Endothelial cell of umbilical vein (primary cell): ENCODE measurements around the gene POMGNT2. TPM values are rescaled to one million over a fixed set of nuclear protein-coding genes. Genes with fewer than 3 reads are reported as not detected.

Experiments
- BruUV-seq: library from RNA; stranded (reverse); fragments of 400-500 nt; replicated peaks from 2 replicates; lab custom pipeline; 2021; lab: Mats Ljungman, UMichigan
- CTCF ChIA-PET: fragments of 300-600, 350-600 bp; sonication (Branson Sonifier 250); formaldehyde crosslinking; loops from one replicate; lab custom pipeline; 2021; ENCODE audit warnings: antibody characterized with exemption, inconsistent platforms; lab: Charles Lee
- POLR2A ChIA-PET: fragments of 300-600, 350-600 bp; sonication (Branson Sonifier 250); formaldehyde crosslinking; loops from one replicate; lab custom pipeline; 2021; ENCODE audit warnings: antibody characterized with exemption, inconsistent platforms; lab: Charles Lee
- DNase-seq: peaks from one replicate; pipeline ENCODE4 v3.0.0-alpha.2; 2011; ENCODE audit warnings: low read depth, low spot score
- FAIRE-seq: peaks from 2 replicates; lab custom pipeline; 2011; peaks lifted over from hg19 to GRCh38; lab: Jason Lieb, UNC
- H2AFZ ChIP-seq: 2 replicates; pipeline ENCODE4 v1.6.0; 2012; ENCODE audit warnings: low read depth, low read length, control low read depth, inconsistent platforms
- H3K27ac ChIP-seq: 2 replicates; pipeline ENCODE4 v1.5.1; 2011; ENCODE audit warnings: low read depth, mild to moderate bottlenecking, control low read depth, low read length, moderate library complexity; ENCODE audit not compliant: insufficient read depth
- H3K27me3 ChIP-seq, 2 experiments: 2 replicates each; pipeline versions ENCODE4 v1.6.0 to v1.6.1; 2011; ENCODE audit warnings: low read length in 2 of 2, mixed read lengths in 1 of 2; ENCODE audit not compliant: control insufficient read depth in 2 of 2, insufficient read depth in 2 of 2
- H3K36me3 ChIP-seq, 2 experiments: 2 replicates in 1 of 2; 3 replicates in 1 of 2; pipeline ENCODE4 v1.5.1; 2011; ENCODE audit warnings: low read length in 2 of 2, mild to moderate bottlenecking in 1 of 2, moderate library complexity in 1 of 2; ENCODE audit not compliant: control insufficient read depth in 2 of 2, insufficient read depth in 2 of 2; ENCODE audit errors: extremely low read depth in 1 of 2
- H3K4me1 ChIP-seq: 3 replicates; pipeline ENCODE4 v1.5.1; 2011; ENCODE audit warnings: mild to moderate bottlenecking, low read length; ENCODE audit not compliant: control insufficient read depth, insufficient read depth; ENCODE audit errors: extremely low read depth
- H3K4me2 ChIP-seq: 2 replicates; pipeline ENCODE4 v1.6.1; 2011; ENCODE audit warnings: low read length, control low read depth, mixed read lengths; ENCODE audit not compliant: insufficient read depth
- H3K4me3 ChIP-seq, 3 experiments: fragments of 200-600 bp in 1 of 3; sonication (generic), shearing (Covaris generic) in 1 of 3; replicated peaks in 1 of 3; 2 replicates each; pipeline ENCODE4 v1.5.1; 2011 to 2016; ENCODE audit warnings: control low read depth in 3 of 3, low read length in 3 of 3, mild to moderate bottlenecking in 2 of 3, inconsistent platforms in 1 of 3, low read depth in 1 of 3, moderate library complexity in 1 of 3; ENCODE audit not compliant: insufficient read depth in 1 of 3
- H3K79me2 ChIP-seq: 2 replicates; pipeline ENCODE4 v1.6.0; 2012; ENCODE audit warnings: low read length, inconsistent platforms; ENCODE audit not compliant: control insufficient read depth, insufficient read depth
- H3K9ac ChIP-seq: replicated peaks from 2 replicates; pipeline ENCODE3; 2011; ENCODE audit warnings: low read length, control low read depth; ENCODE audit not compliant: insufficient read depth; ENCODE audit errors: extremely low read depth
- H3K9me1 ChIP-seq: replicated peaks from 3 replicates; pipeline ENCODE4 v1.6.0; 2011; ENCODE audit warnings: mild to moderate bottlenecking, low read length; ENCODE audit not compliant: control insufficient read depth, insufficient read depth; ENCODE audit errors: extremely low read depth
- H3K9me3 ChIP-seq: replicated peaks from 2 replicates; pipeline ENCODE4 v1.5.1; 2012; ENCODE audit warnings: low read length, inconsistent platforms; ENCODE audit not compliant: control insufficient read depth, insufficient read depth
- H4K20me1 ChIP-seq: replicated peaks from 2 replicates; pipeline ENCODE3; 2011; ENCODE audit warnings: mild to moderate bottlenecking, low read length; ENCODE audit not compliant: control insufficient read depth, insufficient read depth; ENCODE audit errors: extremely low read depth
- EZH2 ChIP-seq: IDR thresholded peaks from 2 replicates; pipeline ENCODE4 v1.6.1; 2012; ENCODE audit warnings: borderline replicate concordance, low read depth, mild to moderate bottlenecking, moderate library complexity, low read length, inconsistent platforms; ENCODE audit not compliant: severe bottlenecking
- FOS ChIP-seq: IDR thresholded peaks from 2 replicates; pipeline ENCODE4 v1.6.1; 2011; ENCODE audit warnings: mild to moderate bottlenecking, low read length, moderate library complexity, borderline replicate concordance; ENCODE audit not compliant: insufficient read depth
- GATA2 ChIP-seq: IDR thresholded peaks from 2 replicates; pipeline ENCODE4 v1.7.0; 2011; ENCODE audit warnings: low read depth, mild to moderate bottlenecking, moderate library complexity, mixed read lengths, low read length; ENCODE audit not compliant: insufficient read length, insufficient read depth
- JUN ChIP-seq: IDR thresholded peaks from 2 replicates; pipeline ENCODE4 v1.6.1; 2011; ENCODE audit warnings: borderline replicate concordance, low read depth; ENCODE audit not compliant: insufficient read length, insufficient read depth
- MYC ChIP-seq: IDR thresholded peaks from one replicate; pipeline ENCODE4 v1.6.1; 2011; ENCODE audit warnings: mild to moderate bottlenecking, low read depth, low read length
- POLR2A ChIP-seq: IDR thresholded peaks from 2 replicates; pipeline ENCODE4 v1.6.1; 2012; ENCODE audit warnings: low read depth, mild to moderate bottlenecking, control low read depth, low read length
- POLR2AphosphoS5 ChIP-seq: IDR thresholded peaks from 2 replicates; pipeline ENCODE4 v1.6.1; 2012; ENCODE audit warnings: low read depth, mild to moderate bottlenecking, control low read depth, low read length, moderate library complexity; ENCODE audit not compliant: insufficient read depth
- dilution Hi-C: fragments of 300-500 bp; cut with MboI; formaldehyde crosslinking; loops from one replicate; pipeline ENCODE4 v1.15.0; 2019; ENCODE audit warnings: low sequenced_read_pairs; ENCODE audit not compliant: extremely low pct_ligation_motif_present
- intact Hi-C: fragments of 100-400 bp; cut with micrococcal nuclease; formaldehyde crosslinking; loops from one replicate; pipeline ENCODE4 v1.10.0; 2022
- polyA plus RNA-seq, 4 experiments: library from polyadenylated mRNA; depleted of rRNA in 3 of 4; stranded (reverse) in 3 of 4; unstranded in 1 of 4; fragments of >200 nt; gene quantifications; 2 replicates each; pipeline versions ENCODE4 v1.2.1 to v1.2.3, GENCODE V29; 2011 to 2012; ENCODE audit warnings: missing spikeins in 1 of 4
- total RNA-seq: library from RNA; stranded (reverse); gene quantifications from 2 replicates; pipeline ENCODE4 v1.2.3, GENCODE V29; 2021
- TF ChIP-seq, protein P1 (sequence below), 2 donors: IDR thresholded peaks; 1 replicate in 1 of 2; 2 replicates in 1 of 2; pipeline ENCODE4 v1.5.1; 2011; ENCODE audit warnings: low read length in 2 of 2, mild to moderate bottlenecking in 2 of 2, moderate library complexity in 2 of 2, control low read depth in 1 of 2, inconsistent platforms in 1 of 2, low read depth in 1 of 2; ENCODE audit not compliant: insufficient read depth in 1 of 2; ENCODE audit errors: extremely low read depth in 1 of 2

Gene POMGNT2
- total and polyA plus RNA-seq, 2 donors (not counting 3 experiments of a cell fraction or from before 2014, with no cell fraction given), result 6.4 to 16.3 TPM

DNA sequence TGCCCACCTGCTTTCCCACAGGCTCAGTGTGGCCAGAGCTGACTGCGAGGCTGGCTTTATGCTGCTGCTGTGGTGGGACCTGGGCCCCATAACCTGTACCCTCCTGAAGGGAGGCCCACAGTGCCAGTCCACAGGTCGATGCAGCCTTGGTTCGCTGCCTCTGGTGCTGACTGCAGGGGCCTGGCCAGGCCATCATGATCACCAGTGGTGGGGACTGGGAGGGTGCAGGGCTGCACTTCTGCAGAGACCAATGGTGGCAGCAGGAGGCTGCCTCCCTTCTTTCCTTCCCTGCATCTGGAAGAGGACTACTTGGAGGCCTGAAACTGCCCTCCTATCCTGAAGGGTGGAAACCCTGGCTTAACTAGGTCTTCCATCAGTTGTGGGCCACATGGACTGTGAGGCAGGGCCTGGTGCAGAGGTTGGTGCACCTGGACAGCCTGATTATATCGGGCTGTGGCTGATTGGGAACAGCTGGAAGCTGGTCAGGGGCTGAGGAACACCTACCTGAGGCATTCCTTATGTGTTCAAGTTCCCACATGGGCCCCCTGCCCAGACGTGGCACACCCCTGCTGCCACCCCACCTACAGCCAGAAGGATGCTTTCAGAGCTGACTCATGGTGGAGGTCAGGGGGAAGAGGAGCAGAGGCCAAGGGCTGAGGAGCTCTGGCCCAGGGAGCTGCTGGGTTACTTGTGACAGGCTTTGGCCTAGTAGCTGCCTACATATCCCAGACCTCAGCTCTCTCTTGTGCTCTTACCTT lies 29.8 kb downstream of the POMGNT2 start:
- Histone ChIP-seq H3K27ac (no peak overlapping the region), H4K20me1 (no peaks in the 10 kb centered on the region), H3K4me3 (no peak overlapping the region), H3K79me2 (no peaks in the 10 kb centered on the region), H3K27me3 (peaks cover 0 to 2% of the 10 kb centered on the region in 2 experiments), H3K9me1 (no peaks in the 10 kb centered on the region), H3K4me1 (no peaks in the 10 kb centered on the region), H2AFZ (no peak overlapping the region), H3K36me3 (peaks cover 0 to 2% of the 10 kb centered on the region in 2 experiments), H3K9ac (no peak overlapping the region), H3K4me2 (no peak overlapping the region), H3K9me3 (no peaks in the 10 kb centered on the region)
- dilution Hi-C loops (no loop called here), intact Hi-C loops (no loop called here)
- DNase-seq (no peak), FAIRE-seq (no peak)
- ChIA-PET POLR2A (no interaction called here), CTCF (no interaction called here)
- TF ChIP-seq MYC (no peak), POLR2A (no peak), EZH2 (no peak)
- BruUV-seq, result no TSS peak

DNA sequence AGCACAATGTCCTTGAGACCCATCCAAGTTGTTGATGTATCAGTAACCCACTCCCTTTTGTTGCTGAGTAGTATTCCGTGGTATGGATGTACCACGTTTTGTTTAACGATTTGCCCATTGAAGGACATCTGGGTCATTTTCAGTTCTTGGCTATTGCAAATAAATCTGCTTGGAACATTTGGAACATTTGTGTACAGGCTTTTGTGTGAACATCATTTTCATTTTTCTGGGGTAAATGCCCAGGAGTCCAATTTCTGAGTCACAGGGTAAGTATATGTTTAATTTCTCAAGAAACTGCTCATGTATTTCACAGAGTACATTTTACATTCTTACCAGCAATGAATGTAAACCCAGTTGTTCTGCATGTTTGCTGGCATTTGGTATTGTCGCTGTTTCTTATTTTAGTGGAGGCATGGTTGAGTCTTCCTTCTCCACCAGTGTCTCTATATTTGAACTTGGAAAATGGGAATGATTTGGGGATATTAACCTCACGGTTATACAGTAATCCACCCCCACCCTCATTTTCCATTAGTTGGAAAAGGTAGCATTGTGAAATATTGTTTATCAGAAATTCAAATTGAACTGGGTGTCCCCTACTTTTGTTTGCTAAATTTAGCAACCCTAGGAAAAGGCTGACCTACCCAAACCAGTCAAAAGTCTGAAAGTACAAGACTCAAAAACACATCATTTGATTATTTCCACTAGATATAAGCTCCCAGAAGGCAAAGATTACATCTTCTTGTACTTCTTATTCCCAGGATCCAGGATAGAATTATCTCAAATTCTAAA lies 30.8 kb downstream of the POMGNT2 start:
- ChIA-PET CTCF (no interaction called here), POLR2A (no interaction called here)
- intact Hi-C loops, result no loop called here
- no peak overlapping the region for H3K27ac ChIP-seq
- H3K9me1 ChIP-seq, result no peaks in the 10 kb centered on the region
- H4K20me1 ChIP-seq, result no peaks in the 10 kb centered on the region
- H3K4me2 ChIP-seq, result no peak overlapping the region
- FAIRE-seq (no peak), DNase-seq (no peak)
- H3K9ac ChIP-seq, result no peak overlapping the region
- dilution Hi-C loops, result no loop called here
- no peak overlapping the region for H2AFZ ChIP-seq
- no peaks in the 10 kb centered on the region for H3K79me2 ChIP-seq
- H3K27me3 ChIP-seq, result peaks cover 0 to 2% of the 10 kb centered on the region in 2 experiments
- no peak for TF ChIP-seq MYC
- no peak for TF ChIP-seq JUN
- no peak for TF ChIP-seq GATA2
- TF ChIP-seq EZH2, result no peak
- TF ChIP-seq FOS, result no peak
- TF ChIP-seq POLR2A, result no peak
- no peak for TF ChIP-seq POLR2AphosphoS5
- TF ChIP-seq, protein P1, sequence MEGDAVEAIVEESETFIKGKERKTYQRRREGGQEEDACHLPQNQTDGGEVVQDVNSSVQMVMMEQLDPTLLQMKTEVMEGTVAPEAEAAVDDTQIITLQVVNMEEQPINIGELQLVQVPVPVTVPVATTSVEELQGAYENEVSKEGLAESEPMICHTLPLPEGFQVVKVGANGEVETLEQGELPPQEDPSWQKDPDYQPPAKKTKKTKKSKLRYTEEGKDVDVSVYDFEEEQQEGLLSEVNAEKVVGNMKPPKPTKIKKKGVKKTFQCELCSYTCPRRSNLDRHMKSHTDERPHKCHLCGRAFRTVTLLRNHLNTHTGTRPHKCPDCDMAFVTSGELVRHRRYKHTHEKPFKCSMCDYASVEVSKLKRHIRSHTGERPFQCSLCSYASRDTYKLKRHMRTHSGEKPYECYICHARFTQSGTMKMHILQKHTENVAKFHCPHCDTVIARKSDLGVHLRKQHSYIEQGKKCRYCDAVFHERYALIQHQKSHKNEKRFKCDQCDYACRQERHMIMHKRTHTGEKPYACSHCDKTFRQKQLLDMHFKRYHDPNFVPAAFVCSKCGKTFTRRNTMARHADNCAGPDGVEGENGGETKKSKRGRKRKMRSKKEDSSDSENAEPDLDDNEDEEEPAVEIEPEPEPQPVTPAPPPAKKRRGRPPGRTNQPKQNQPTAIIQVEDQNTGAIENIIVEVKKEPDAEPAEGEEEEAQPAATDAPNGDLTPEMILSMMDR (IDR thresholded peaks at IDR 0.05; ENCODE audit: extremely low read depth in 1 of 2, insufficient read depth in 1 of 2, low read depth in 1 of 2, low read length in 2 of 2), result no peak
- H3K4me1 ChIP-seq, result no peaks in the 10 kb centered on the region
- H3K36me3 ChIP-seq, result peaks cover 0 to under 1% of the 10 kb centered on the region in 2 experiments
- H3K4me3 ChIP-seq, result no peak overlapping the region
- no peaks in the 10 kb centered on the region for H3K9me3 ChIP-seq
- no TSS peak for BruUV-seq
